H9 (cell line): ENCODE measurements around the gene NRXN3. TPM values are rescaled to one million over a fixed set of nuclear protein-coding genes. Genes with fewer than 3 reads are reported as not detected.

ENCODE experiments used
- DNase-seq: peaks from one replicate; pipeline ENCODE4 v3.0.0-alpha.2; 2017
- H2AFZ ChIP-seq: one replicate; pipeline ENCODE4 v1.6.1; 2013; ENCODE audit warnings: mild to moderate bottlenecking, low read length, control low read depth, moderate library complexity
- H2AK5ac ChIP-seq: 2 replicates; pipeline ENCODE4 v1.6.1; 2013; ENCODE audit warnings: low read length, control low read depth, mixed read lengths; ENCODE audit not compliant: insufficient read length
- H2BK120ac ChIP-seq: one replicate; pipeline ENCODE4 v1.6.1; 2013; ENCODE audit warnings: low read depth, mild to moderate bottlenecking, low read length, control low read depth, inconsistent platforms; ENCODE audit not compliant: poor library complexity, severe bottlenecking
- H2BK12ac ChIP-seq: 2 replicates; pipeline ENCODE4 v1.6.1; 2013; ENCODE audit warnings: low read length, control low read depth, mixed read lengths, low read depth; ENCODE audit not compliant: insufficient read length
- H2BK15ac ChIP-seq: 2 replicates; pipeline ENCODE4 v1.6.1; 2013; ENCODE audit warnings: low read depth, low read length, control low read depth
- H2BK20ac ChIP-seq: one replicate; pipeline ENCODE4 v1.6.1; 2013; ENCODE audit warnings: low read depth, mild to moderate bottlenecking, low read length, control low read depth, inconsistent platforms; ENCODE audit not compliant: poor library complexity, severe bottlenecking
- H2BK5ac ChIP-seq: 2 replicates; pipeline ENCODE4 v1.6.1; 2013; ENCODE audit warnings: low read length, control low read depth, mixed read lengths; ENCODE audit not compliant: insufficient read length
- H3K14ac ChIP-seq: 2 replicates; pipeline ENCODE4 v1.6.1; 2013; ENCODE audit warnings: low read length, control low read depth; ENCODE audit not compliant: insufficient read depth
- H3K18ac ChIP-seq: 2 replicates; pipeline ENCODE4 v1.6.1; 2013; ENCODE audit warnings: low read depth, mild to moderate bottlenecking, mixed read lengths, low read length, control low read depth; ENCODE audit not compliant: insufficient read length
- H3K23ac ChIP-seq: 2 replicates; pipeline ENCODE4 v1.6.1; 2013; ENCODE audit warnings: low read length, control low read depth, mixed read lengths, low read depth; ENCODE audit not compliant: insufficient read length
- H3K23me2 ChIP-seq: 2 replicates; pipeline ENCODE4 v1.6.1; 2013; ENCODE audit warnings: low read depth, mild to moderate bottlenecking, mixed read lengths, low read length, control low read depth; ENCODE audit not compliant: insufficient read length, poor library complexity, severe bottlenecking
- H3K27ac ChIP-seq: 2 replicates; pipeline ENCODE4 v1.5.1; 2013; ENCODE audit warnings: low read length, control low read depth, mixed read lengths, low read depth; ENCODE audit not compliant: insufficient read length
- H3K27me3 ChIP-seq: 2 replicates; pipeline ENCODE4 v1.6.1; 2013; ENCODE audit warnings: low read length, control low read depth, inconsistent platforms; ENCODE audit not compliant: insufficient read depth
- H3K4ac ChIP-seq: 2 replicates; pipeline ENCODE4 v1.6.1; 2013; ENCODE audit warnings: low read depth, mild to moderate bottlenecking, control low read depth, inconsistent platforms, low read length, moderate library complexity
- H3K4me1 ChIP-seq: 2 replicates; pipeline ENCODE4 v1.6.1; 2013; ENCODE audit warnings: low read length, control low read depth, inconsistent platforms; ENCODE audit not compliant: insufficient read depth
- H3K4me2 ChIP-seq: 2 replicates; pipeline ENCODE4 v1.6.1; 2013; ENCODE audit warnings: low read length, control low read depth, mixed read lengths; ENCODE audit not compliant: insufficient read length, insufficient read depth
- H3K56ac ChIP-seq: 2 replicates; pipeline ENCODE4 v1.6.1; 2013; ENCODE audit warnings: low read depth, mild to moderate bottlenecking, mixed read lengths, low read length, control low read depth; ENCODE audit not compliant: insufficient read length
- H3K79me1 ChIP-seq: 2 replicates; pipeline ENCODE4 v1.6.1; 2013; ENCODE audit warnings: low read depth, mild to moderate bottlenecking, moderate library complexity, low read length, control low read depth, inconsistent platforms; ENCODE audit not compliant: insufficient read depth, poor library complexity, severe bottlenecking
- H3K79me2 ChIP-seq: 2 replicates; pipeline ENCODE4 v1.6.1; 2013; ENCODE audit warnings: low read length, control low read depth, inconsistent platforms; ENCODE audit not compliant: insufficient read depth
- H3K9ac ChIP-seq: 2 replicates; pipeline ENCODE4 v1.6.1; 2013; ENCODE audit warnings: low read length, control low read depth, mixed read lengths; ENCODE audit not compliant: insufficient read length; ENCODE audit errors: extremely low read depth
- H3K9me3 ChIP-seq: one replicate; pipeline ENCODE4 v1.6.1; 2013; ENCODE audit warnings: low read depth, low read length, inconsistent platforms; ENCODE audit not compliant: control insufficient read depth
- H3T11ph ChIP-seq: one replicate; pipeline ENCODE4 v1.6.1; 2013; ENCODE audit warnings: mild to moderate bottlenecking, low read length, control low read depth, inconsistent platforms
- H4K20me1 ChIP-seq: one replicate; pipeline ENCODE4 v1.6.1; 2013; ENCODE audit not compliant: control insufficient read depth, insufficient read length, insufficient read depth
- H4K5ac ChIP-seq: 2 replicates; pipeline ENCODE4 v1.6.1; 2013; ENCODE audit warnings: low read depth, mild to moderate bottlenecking, mixed read lengths, low read length, control low read depth; ENCODE audit not compliant: insufficient read length
- H4K8ac ChIP-seq: replicated peaks from 2 replicates; pipeline ENCODE4 v1.6.1; 2013; ENCODE audit warnings: low read length, control low read depth, mixed read lengths, low read depth; ENCODE audit not compliant: insufficient read length
- H4K91ac ChIP-seq: 2 replicates; pipeline ENCODE4 v1.6.1; 2013; ENCODE audit warnings: low read depth, mild to moderate bottlenecking, moderate library complexity, mixed read lengths, low read length, control low read depth; ENCODE audit not compliant: insufficient read length
- H3K27ac Mint-ChIP-seq, 3 experiments: 2 replicates in 2 of 3; 3 replicates in 1 of 3; pipeline ENCODE4 v1.8.0; 2020 to 2021; ENCODE audit warnings: mixed read lengths in 3 of 3, mild to moderate bottlenecking in 1 of 3, moderate library complexity in 1 of 3
- H3K27me3 Mint-ChIP-seq: 2 replicates; pipeline ENCODE4 v1.8.0; 2021; ENCODE audit warnings: low read depth, mild to moderate bottlenecking, moderate library complexity, mixed read lengths
- H3K36me3 Mint-ChIP-seq, 3 experiments: 2 replicates in 2 of 3; 3 replicates in 1 of 3; pipeline ENCODE4 v1.8.0; 2020 to 2021; ENCODE audit warnings: low read depth in 3 of 3, mixed read lengths in 3 of 3; ENCODE audit not compliant: insufficient read depth in 1 of 3
- H3K4me1 Mint-ChIP-seq, 2 experiments: 2 replicates each; pipeline ENCODE4 v1.8.0; 2020; ENCODE audit warnings: mixed read lengths in 2 of 2
- H3K4me3 Mint-ChIP-seq, 2 experiments: 2 replicates in 1 of 2; 3 replicates in 1 of 2; pipeline ENCODE4 v1.8.0; 2020 to 2021; ENCODE audit warnings: mild to moderate bottlenecking in 2 of 2, mixed read lengths in 2 of 2, moderate library complexity in 1 of 2
- H3K9me3 Mint-ChIP-seq, 2 experiments: 2 replicates in 1 of 2; 3 replicates in 1 of 2; pipeline ENCODE4 v1.8.0; 2020; ENCODE audit warnings: mild to moderate bottlenecking in 2 of 2, mixed read lengths in 2 of 2, moderate library complexity in 1 of 2
- CTCF ChIP-seq: fragments of 200-600 bp; sonication (generic); conservative IDR thresholded peaks from 3 replicates; pipeline ENCODE4 v1.8.0; 2021; ENCODE audit warnings: antibody characterized with exemption, mild to moderate bottlenecking
- WGBS: extraction: QIAGEN DNeasy Blood & Tissue Kit; methylation state at CpG from one replicate; pipeline ENCODE4 v1.1.7; 2013; ENCODE audit warnings: missing lambda C conversion rate, low lambda C conversion rate, mixed read lengths; ENCODE audit not compliant: insufficient read length; ENCODE audit errors: extremely low coverage; 5-methylcytosine and 5-hydroxymethylcytosine counted together
- total RNA-seq: library from RNA; stranded (reverse); gene quantifications from 2 replicates; pipeline ENCODE4 v1.2.1, GENCODE V29; 2021

Gene NRXN3
- total RNA-seq, 1 experiment from 2014 or later: 1.8 TPM

- Histone ChIP-seq H3K79me2 (no peaks in the 10 kb centered on the region), H4K8ac (no peak overlapping the region), H4K5ac (no peak overlapping the region), H3K23me2 (no peaks in the 10 kb centered on the region), H2AFZ (no peak overlapping the region), H2BK12ac (no peak overlapping the region), H3K4me2 (no peak overlapping the region), H2BK5ac (no peak overlapping the region), H3K23ac (no peak overlapping the region), H3K18ac (no peak overlapping the region), H3K9ac (no peak overlapping the region), H3K27me3 (no peaks in the 10 kb centered on the region), H2BK15ac (no peak overlapping the region), H3K4ac (no peak overlapping the region), H2BK20ac (no peak overlapping the region), H3K56ac (no peak overlapping the region), H3K9me3 (no peaks in the 10 kb centered on the region), H4K91ac (no peak overlapping the region), H2AK5ac (no peak overlapping the region), H2BK120ac (no peak overlapping the region), H3T11ph (no peak overlapping the region), H3K14ac (no peak overlapping the region), H3K79me1 (no peaks in the 10 kb centered on the region), H3K4me1 (peaks cover 3% of the 10 kb centered on the region; the same call in 1 of the 2 replicates), H3K27ac (no peak overlapping the region), H4K20me1 (no peaks in the 10 kb centered on the region)
- WGBS: no CpG with 5 or more reads among the region's 2 CpGs
- no peaks in the 10 kb centered on the region for H3K36me3 Mint-ChIP-seq
- no peaks in the 10 kb centered on the region for H3K9me3 Mint-ChIP-seq
- H3K4me1 Mint-ChIP-seq: peaks cover 0 to 11% of the 10 kb centered on the region in 2 experiments; a peak in 1 of 4 replicates
- no peak overlapping the region for H3K27ac Mint-ChIP-seq
- H3K4me3 Mint-ChIP-seq: no peak overlapping the region
- no peak for TF ChIP-seq CTCF
- H3K27me3 Mint-ChIP-seq: no peaks in the 10 kb centered on the region; the same call in 1 of the 2 replicates
- DNase-seq: no peak
Measured at GRCh38 chr14:79064214-79064613, 894.0 kb downstream of the NRXN3 start.
